H1 (cell line): Measurements from ENCODE around the gene TP73. TPM values are rescaled to one million over a fixed set of nuclear protein-coding genes. Genes with fewer than 3 reads are reported as not detected.

Source experiments
- CTCF ChIA-PET: fragments of 300-600 bp; sonication (Branson Sonifier 250); formaldehyde crosslinking; loops from one replicate; lab custom pipeline; 2021; ENCODE audit not compliant: partially characterized antibody; lab: Charles Lee
- POLR2A ChIA-PET: fragments of 300-600 bp; sonication (Branson Sonifier 250); formaldehyde crosslinking; loops from one replicate; lab custom pipeline; 2021; ENCODE audit warnings: inconsistent platforms; ENCODE audit not compliant: partially characterized antibody; lab: Charles Lee
- DNase-seq, 2 experiments: peaks; one replicate each; pipeline versions ENCODE4 v3.0.0 to v3.0.0-alpha.2; 2010 to 2022; ENCODE audit warnings: low spot score in 2 of 2, low read depth in 1 of 2, mixed read lengths in 1 of 2
- FAIRE-seq: peaks from 2 replicates; lab custom pipeline; 2011; peaks lifted over from hg19 to GRCh38; lab: Jason Lieb, UNC
- H2AFZ ChIP-seq: 2 replicates; pipeline ENCODE4 v1.8.1; 2012; ENCODE audit warnings: low read length, inconsistent platforms
- H2AK5ac ChIP-seq: 2 replicates; pipeline ENCODE4 v1.6.1; 2013; ENCODE audit warnings: low read depth, low read length
- H2BK120ac ChIP-seq: replicated peaks from 2 replicates; pipeline ENCODE3; 2013; ENCODE audit warnings: low read depth, low read length, inconsistent platforms
- H2BK12ac ChIP-seq: 2 replicates; pipeline ENCODE4 v1.6.1; 2013; ENCODE audit warnings: low read depth, low read length
- H2BK15ac ChIP-seq: 2 replicates; pipeline ENCODE4 v1.6.1; 2013; ENCODE audit warnings: low read length
- H2BK20ac ChIP-seq: 2 replicates; pipeline ENCODE4 v1.6.1; 2013; ENCODE audit warnings: low read length
- H2BK5ac ChIP-seq: 2 replicates; pipeline ENCODE4 v1.6.1; 2013; ENCODE audit warnings: low read depth, low read length
- H3K14ac ChIP-seq: 2 replicates; pipeline ENCODE4 v1.6.1; 2013; ENCODE audit warnings: inconsistent platforms; ENCODE audit not compliant: insufficient read length
- H3K18ac ChIP-seq: 2 replicates; pipeline ENCODE4 v1.6.1; 2013; ENCODE audit warnings: low read length; ENCODE audit errors: extremely low read depth
- H3K23ac ChIP-seq: 2 replicates; pipeline ENCODE4 v1.6.1; 2013; ENCODE audit warnings: inconsistent platforms; ENCODE audit not compliant: insufficient read length
- H3K23me2 ChIP-seq: 2 replicates; pipeline ENCODE4 v1.6.1; 2013; ENCODE audit warnings: low read depth, low read length
- H3K27ac ChIP-seq: 2 replicates; pipeline ENCODE4 v1.6.1; 2011; ENCODE audit warnings: low read depth, low read length, inconsistent platforms
- H3K27me3 ChIP-seq, 4 experiments: replicated peaks in 1 of 4; 1 replicate in 1 of 4; 2 replicates in 3 of 4; pipeline versions ENCODE4 v1.6.1 to v1.8.1; 2011 to 2013; ENCODE audit warnings: low read length in 3 of 4, mild to moderate bottlenecking in 3 of 4, inconsistent platforms in 2 of 4, mixed read lengths in 2 of 4, moderate library complexity in 1 of 4; ENCODE audit not compliant: control insufficient read depth in 3 of 4, insufficient read depth in 3 of 4; ENCODE audit errors: extremely low read depth in 1 of 4
- H3K36me3 ChIP-seq, 4 experiments: 2 replicates each; pipeline versions ENCODE4 v1.6.1 to v1.8.1; 2011 to 2013; ENCODE audit warnings: mild to moderate bottlenecking in 4 of 4, low read length in 3 of 4, moderate library complexity in 2 of 4, control low read depth in 1 of 4, inconsistent platforms in 1 of 4; ENCODE audit not compliant: insufficient read depth in 4 of 4, control insufficient read depth in 2 of 4
- H3K4ac ChIP-seq: replicated peaks from 2 replicates; pipeline ENCODE3; 2013; ENCODE audit warnings: low read length, low read depth, mixed read lengths, inconsistent platforms; ENCODE audit not compliant: insufficient read length
- H3K4me1 ChIP-seq, 4 experiments: replicated peaks in 1 of 4; 1 replicate in 1 of 4; 2 replicates in 3 of 4; pipeline versions ENCODE4 v1.6.1 to v1.8.1; 2011 to 2013; ENCODE audit warnings: low read length in 3 of 4, inconsistent platforms in 2 of 4, mixed read lengths in 1 of 4; ENCODE audit not compliant: insufficient read depth in 4 of 4, control insufficient read depth in 3 of 4
- H3K4me2 ChIP-seq, 2 experiments: 2 replicates each; pipeline versions ENCODE4 v1.6.1 to v1.8.1; 2011 to 2013; ENCODE audit warnings: low read depth in 2 of 2, low read length in 2 of 2, control low read depth in 1 of 2, inconsistent platforms in 1 of 2, mild to moderate bottlenecking in 1 of 2; ENCODE audit not compliant: insufficient read depth in 1 of 2
- H3K4me3 ChIP-seq, 4 experiments: fragments of 200-600, 300-600 bp in 1 of 4; sonication (generic), shearing (Covaris generic), sonication (Bioruptor Twin) in 1 of 4; 2 replicates each; pipeline versions ENCODE4 v1.5.1 to v1.8.1; 2011 to 2016; ENCODE audit warnings: low read length in 4 of 4, low read depth in 3 of 4, control low read depth in 2 of 4, inconsistent platforms in 2 of 4, mild to moderate bottlenecking in 2 of 4, mixed read lengths in 1 of 4, moderate library complexity in 1 of 4; ENCODE audit not compliant: insufficient read depth in 2 of 4; ENCODE audit errors: extremely low read depth in 1 of 4
- H3K56ac ChIP-seq: replicated peaks from 2 replicates; pipeline ENCODE3; 2013; ENCODE audit warnings: low read depth, mild to moderate bottlenecking, mixed read lengths, low read length, inconsistent platforms; ENCODE audit not compliant: insufficient read length
- H3K79me1 ChIP-seq: 2 replicates; pipeline ENCODE4 v1.6.1; 2013; ENCODE audit warnings: low read depth, low read length, control low read depth
- H3K79me2 ChIP-seq, 2 experiments: 2 replicates each; pipeline versions ENCODE4 v1.6.1 to v1.8.1; 2012 to 2013; ENCODE audit warnings: low read length in 2 of 2, mild to moderate bottlenecking in 2 of 2, inconsistent platforms in 1 of 2; ENCODE audit not compliant: insufficient read depth in 2 of 2, control insufficient read depth in 1 of 2
- H3K9ac ChIP-seq, 4 experiments: replicated peaks in 1 of 4; 1 replicate in 1 of 4; 2 replicates in 3 of 4; pipeline versions ENCODE4 v1.6.1 to v1.8.1; 2011 to 2013; ENCODE audit warnings: low read depth in 3 of 4, low read length in 3 of 4, control low read depth in 2 of 4, mild to moderate bottlenecking in 2 of 4, moderate library complexity in 2 of 4, inconsistent platforms in 1 of 4; ENCODE audit errors: extremely low read depth in 1 of 4
- H3K9me3 ChIP-seq, 2 experiments: 2 replicates each; pipeline versions ENCODE4 v1.6.1 to v1.8.1; 2012 to 2013; ENCODE audit warnings: mild to moderate bottlenecking in 2 of 2, moderate library complexity in 2 of 2, control low read depth in 1 of 2, inconsistent platforms in 1 of 2, low read depth in 1 of 2, low read length in 1 of 2, mixed read lengths in 1 of 2; ENCODE audit not compliant: insufficient read depth in 2 of 2
- H4K20me1 ChIP-seq, 2 experiments: replicated peaks in 1 of 2; 2 replicates each; pipeline versions ENCODE3 to v1.8.1; 2011 to 2013; ENCODE audit warnings: inconsistent platforms in 2 of 2, low read length in 2 of 2, mild to moderate bottlenecking in 1 of 2; ENCODE audit not compliant: insufficient read depth in 2 of 2, control insufficient read depth in 1 of 2
- H4K5ac ChIP-seq: 2 replicates; pipeline ENCODE4 v1.6.1; 2013; ENCODE audit warnings: low read length, low read depth, mixed read lengths, inconsistent platforms; ENCODE audit not compliant: insufficient read length
- H4K8ac ChIP-seq: 2 replicates; pipeline ENCODE4 v1.8.0; 2013; ENCODE audit warnings: mild to moderate bottlenecking, moderate library complexity, low read length, inconsistent platforms; ENCODE audit not compliant: insufficient read depth; ENCODE audit errors: extremely low read depth
- H4K91ac ChIP-seq: replicated peaks from 2 replicates; pipeline ENCODE3; 2013; ENCODE audit warnings: low read length, mixed read lengths, inconsistent platforms; ENCODE audit not compliant: insufficient read length
- GABPA ChIP-seq: IDR thresholded peaks from 2 replicates; pipeline ENCODE4 v1.6.1; 2011; ENCODE audit warnings: mild to moderate bottlenecking, low read length, moderate library complexity, borderline replicate concordance; ENCODE audit not compliant: insufficient read depth
- HDAC2 ChIP-seq, 2 experiments: fragments of 300-600 bp in 1 of 2; sonication (generic) in 1 of 2; IDR thresholded peaks; 2 replicates each; pipeline ENCODE4 v1.6.1; 2011 to 2012; ENCODE audit warnings: low read depth in 2 of 2, low read length in 2 of 2, mild to moderate bottlenecking in 2 of 2, moderate library complexity in 2 of 2, borderline replicate concordance in 1 of 2, inconsistent platforms in 1 of 2
- KDM4A ChIP-seq: IDR thresholded peaks from one replicate; pipeline ENCODE4 v1.7.1; 2012; ENCODE audit warnings: low read depth, mild to moderate bottlenecking, moderate library complexity, low read length, inconsistent platforms; ENCODE audit not compliant: severe bottlenecking
- WGBS, 2 experiments: shearing (Covaris generic) in 1 of 2; methylation state at CpG; one replicate each; pipeline versions ENCODE4 v1.1.6 to v1.1.7; 2013 to 2015; ENCODE audit warnings: low lambda C conversion rate in 2 of 2, mixed read lengths in 2 of 2, inconsistent platforms in 1 of 2, low coverage in 1 of 2, missing lambda C conversion rate in 1 of 2; ENCODE audit not compliant: insufficient replicate concordance in 2 of 2, insufficient coverage in 1 of 2, insufficient read length in 1 of 2; ENCODE audit errors: extremely low coverage in 1 of 2, missing lambda C conversion rate in 1 of 2; 5-methylcytosine and 5-hydroxymethylcytosine counted together
- polyA plus RNA-seq, 7 experiments: library from polyadenylated mRNA; depleted of rRNA in 3 of 7; stranded (reverse) in 5 of 7; unstranded in 2 of 7; fragments of >200 nt in 5 of 7; fragments of 200-250 nt in 2 of 7; gene quantifications; 1 replicate in 5 of 7; 2 replicates in 1 of 7; 4 replicates in 1 of 7; pipeline versions ENCODE4 v1.2.1 to v1.2.3, GENCODE V29; 2011 to 2013; ENCODE audit warnings: missing spikeins in 2 of 7, mixed read lengths in 2 of 7
- total RNA-seq: library from RNA; stranded (reverse); fragmentation: NEBNext Ultra II Directional; extraction: Animal tissue kit (Norgen Biotek cat#: 25700); gene quantifications from 2 replicates; pipeline ENCODE4 v1.2.1, GENCODE V29; 2021

TP73 gene
- total and polyA plus RNA-seq, 2 of the 8 experiments (the other 6 are each of a cell fraction or from before 2014, with no cell fraction given) = 2.6 to 3.1 TPM

DNA sequence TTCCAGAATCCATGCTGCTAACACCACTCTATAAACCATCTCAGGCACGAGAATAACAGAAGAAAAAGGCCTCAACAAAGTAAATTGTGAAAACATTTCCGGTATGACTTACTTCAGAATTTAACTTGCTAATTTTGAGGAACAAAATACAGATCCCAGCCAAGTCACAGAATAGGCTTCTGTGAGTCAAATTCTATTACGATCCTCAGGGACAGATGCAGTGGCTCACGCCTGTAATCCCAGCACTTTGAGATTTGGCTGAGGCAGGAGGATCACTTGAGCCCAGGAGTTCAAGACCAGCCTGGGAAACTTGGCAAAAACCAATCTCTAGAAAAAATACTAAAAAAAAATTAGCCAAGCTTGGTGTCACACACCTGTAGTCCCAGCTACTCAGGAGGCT, 91.1 kb downstream of the TP73 start:
- H3K14ac ChIP-seq = no peak overlapping the region
- no peak overlapping the region for H3K18ac ChIP-seq
- no peak overlapping the region for H2BK20ac ChIP-seq
- no peak for DNase-seq
- peaks cover 15 to 49% (median 36%) of the 10 kb centered on the region in 4 experiments for H3K36me3 ChIP-seq
- WGBS, 2 experiments = 84% methylated on average over 4 of the region's 4 CpGs; no CpG with 5 or more reads in 1 of the 2 experiments
- H3K27me3 ChIP-seq = no peaks in the 10 kb centered on the region
- no peak overlapping the region for H2BK15ac ChIP-seq
- peaks cover 23% of the 10 kb centered on the region for H3K79me1 ChIP-seq
- no peak overlapping the region for H4K91ac ChIP-seq
- CTCF ChIA-PET = interaction anchor here (0.6 to 3.1 kb wide), 3 partner anchors 19 to 35 kb away, joined by 3 to 8 read pairs (median 6); no protein-coding TSS in a partner anchor
- H4K5ac ChIP-seq = no peak overlapping the region
- no peak overlapping the region for H3K56ac ChIP-seq
- H2BK5ac ChIP-seq = no peak overlapping the region
- H4K20me1 ChIP-seq = peaks cover 8 to 45% of the 10 kb centered on the region in 2 experiments
- H2AFZ ChIP-seq = no peak overlapping the region
- H2AK5ac ChIP-seq = no peak overlapping the region
- H3K9me3 ChIP-seq = no peaks in the 10 kb centered on the region
- H3K79me2 ChIP-seq = peaks cover 0 to 31% of the 10 kb centered on the region in 2 experiments; a peak in 3 of 4 replicates
- H3K4me1 ChIP-seq = peaks cover 0 to 16% (median 13%) of the 10 kb centered on the region in 4 experiments; a peak in 6 of 7 replicates
- H2BK12ac ChIP-seq = no peak overlapping the region
- no peak for FAIRE-seq
- no peak overlapping the region for H4K8ac ChIP-seq
- H3K23ac ChIP-seq = no peak overlapping the region
- POLR2A ChIA-PET = no interaction called here
- no peak overlapping the region for H2BK120ac ChIP-seq
- no peak overlapping the region for H3K4ac ChIP-seq
- H3K4me2 ChIP-seq = no peak overlapping the region; a peak in 1 of 4 replicates
- no peak overlapping the region for H3K9ac ChIP-seq
- peaks cover 14% of the 10 kb centered on the region for H3K23me2 ChIP-seq
- no peak overlapping the region for H3K27ac ChIP-seq
- H3K4me3 ChIP-seq = no peak overlapping the region
- no peak for TF ChIP-seq GABPA
- no peak for TF ChIP-seq KDM4A
- TF ChIP-seq HDAC2 (IDR thresholded peaks at IDR 0.05; ENCODE audit: borderline replicate concordance in 1 of 2, low read depth in 2 of 2, low read length in 2 of 2) = no peak
